SK-N-SH (cell line): ENCODE results near the gene GGT5.

ENCODE experiments used
- POLR2AphosphoS5 ChIP-seq: IDR thresholded peaks from 2 replicates; pipeline ENCODE4 v1.6.1; 2012; ENCODE audit warnings: low read depth, low read length
- RCOR1 ChIP-seq: fragments of 150-350 bp; IDR thresholded peaks from 2 replicates; pipeline ENCODE4 v1.6.1; 2017; ENCODE audit warnings: antibody characterized with exemption, low read length
- RXRA ChIP-seq: IDR thresholded peaks from 2 replicates; pipeline ENCODE4 v1.4.0; 2012; ENCODE audit warnings: low read depth, mild to moderate bottlenecking, borderline replicate concordance

DNA sequence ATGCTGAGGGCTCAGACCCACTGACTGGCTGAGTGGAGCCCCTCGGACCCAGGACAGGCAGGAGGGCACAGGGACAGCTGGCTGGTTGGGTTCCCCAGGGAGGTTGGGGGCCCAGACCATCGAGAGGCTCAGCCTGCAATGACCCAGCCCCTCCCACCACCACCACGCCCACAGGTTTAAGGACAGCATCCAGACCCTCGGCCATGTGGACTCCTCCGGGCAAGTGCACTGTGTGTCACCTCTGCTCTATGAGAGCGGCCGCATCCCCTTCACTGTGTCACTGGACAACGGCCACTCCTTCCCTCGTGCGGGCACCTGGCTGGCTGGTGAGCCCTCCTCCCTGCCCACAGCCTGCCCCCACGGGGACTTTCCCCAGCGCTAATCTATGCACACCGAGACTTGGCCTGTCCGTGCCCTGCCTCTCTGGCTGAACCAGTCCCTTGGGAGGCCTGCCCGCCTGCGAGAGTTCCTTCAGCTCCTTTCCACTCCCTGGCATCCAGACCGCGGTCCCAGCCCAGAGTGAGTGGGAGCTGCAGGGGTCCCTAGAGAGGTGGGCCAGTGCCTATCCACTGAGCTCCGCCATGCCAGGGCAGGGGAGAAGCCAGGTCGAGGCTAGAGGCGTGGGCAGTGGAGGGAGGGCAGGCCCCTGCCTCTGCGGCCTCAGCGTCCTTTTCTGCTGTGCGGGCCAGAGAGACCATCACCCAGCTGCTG, 61.4 kb downstream of the GGT5 start:
- TF ChIP-seq RXRA (no peak), POLR2AphosphoS5 (no peak), RCOR1 (no peak)
